T-helper 2 cell treated with Interferon-gamma antibody and Interleukin-4, amounts not matched to agents 5 μg/mL and 100 μg/mL, for 36 hours (primary cell): Measurements from ENCODE around the gene ZGLP1.
A peak's percentile ranks its signal among the peaks of the same experiment; 100 is the strongest.

Experiments used
- DNase-seq: peaks from one replicate; pipeline ENCODE4 v3.0.0; 2021; ENCODE audit warnings: low spot score
- H3K27ac Mint-ChIP-seq: one replicate; pipeline ENCODE4 v1.8.0; 2021; ENCODE audit warnings: mild to moderate bottlenecking, mixed read lengths
- H3K27me3 Mint-ChIP-seq: one replicate; pipeline ENCODE4 v1.8.0; 2021; ENCODE audit warnings: low read depth, mixed read lengths
- H3K36me3 Mint-ChIP-seq: one replicate; pipeline ENCODE4 v1.8.0; 2021; ENCODE audit warnings: low read depth, mixed read lengths
- H3K4me1 Mint-ChIP-seq: one replicate; pipeline ENCODE4 v1.8.0; 2021; ENCODE audit warnings: low read depth, mixed read lengths
- H3K4me3 Mint-ChIP-seq: one replicate; pipeline ENCODE4 v1.8.0; 2022; ENCODE audit warnings: mild to moderate bottlenecking, moderate library complexity, mixed read lengths
- H3K9me3 Mint-ChIP-seq: one replicate; pipeline ENCODE4 v1.8.0; 2021; ENCODE audit warnings: mixed read lengths

ZGLP1 gene

DNA sequence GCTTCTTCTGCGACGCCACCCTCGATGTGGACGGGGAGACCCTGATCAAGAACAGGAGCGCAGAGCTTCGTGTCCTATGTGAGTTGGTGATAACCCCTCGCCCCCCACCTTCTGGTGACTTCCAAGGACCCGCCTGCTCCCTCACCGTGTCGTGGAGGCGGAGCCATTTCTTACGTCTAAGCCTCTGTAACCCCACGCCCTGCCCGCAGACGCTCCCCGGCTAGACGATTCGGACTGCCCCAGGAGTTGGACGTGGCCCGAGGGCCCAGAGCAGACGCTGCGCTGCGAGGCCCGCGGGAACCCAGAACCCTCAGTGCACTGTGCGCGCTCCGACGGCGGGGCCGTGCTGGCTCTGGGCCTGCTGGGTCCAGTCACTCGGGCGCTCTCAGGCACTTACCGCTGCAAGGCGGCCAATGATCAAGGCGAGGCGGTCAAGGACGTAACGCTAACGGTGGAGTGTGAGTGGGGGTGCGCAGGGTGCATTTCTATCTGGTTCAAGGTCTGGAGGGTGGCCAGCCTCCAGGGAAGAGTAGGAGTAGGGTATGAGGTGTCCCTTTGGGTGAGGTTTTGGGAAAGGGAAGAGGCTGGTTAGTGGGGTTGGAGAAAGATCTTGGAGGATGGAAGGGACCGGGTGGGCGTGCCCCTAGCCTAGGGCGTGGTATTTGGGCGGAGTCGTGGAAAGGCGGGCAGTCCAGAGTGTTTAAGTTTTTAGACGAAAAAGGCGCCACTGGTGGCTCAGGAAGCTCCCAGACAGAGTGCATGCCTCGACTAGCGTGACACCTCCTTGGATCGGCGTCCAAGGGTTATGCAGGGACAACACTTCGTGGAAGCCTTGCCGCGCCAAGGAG lies 16.6 kb downstream of the ZGLP1 start:
- Mint-ChIP-seq H3K4me1 (peaks cover 46% of the 10 kb centered on the region), H3K9me3 (no peaks in the 10 kb centered on the region), H3K27me3 (peaks cover 65% of the 10 kb centered on the region), H3K4me3 (peak overlapping the region; percentile 87), H3K36me3 (no peaks in the 10 kb centered on the region), H3K27ac (peak overlapping the region; percentile 29)
- DNase-seq, result no peak

DNA sequence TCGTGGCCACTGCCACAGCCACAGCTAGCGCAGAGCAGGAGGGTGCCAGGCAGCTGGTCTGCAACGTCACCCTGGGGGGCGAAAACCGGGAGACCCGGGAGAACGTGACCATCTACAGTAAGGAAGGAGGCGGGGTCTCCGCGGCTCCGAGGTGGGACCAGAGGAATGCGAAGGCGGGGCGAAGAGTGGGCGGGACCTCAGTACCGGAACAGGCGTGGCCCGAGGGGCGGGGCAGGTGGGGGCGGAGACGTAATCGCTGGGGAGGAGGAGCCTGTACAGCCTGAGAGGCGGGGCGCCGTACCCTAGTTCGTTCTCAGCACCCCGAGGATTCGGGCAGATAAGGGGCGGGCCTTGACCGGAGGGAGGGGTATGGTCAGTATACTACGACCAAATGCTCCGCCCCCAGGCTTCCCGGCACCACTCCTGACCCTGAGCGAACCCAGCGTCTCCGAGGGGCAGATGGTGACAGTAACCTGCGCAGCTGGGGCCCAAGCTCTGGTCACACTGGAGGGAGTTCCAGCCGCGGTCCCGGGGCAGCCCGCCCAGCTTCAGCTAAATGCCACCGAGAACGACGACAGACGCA lies 17.3 kb downstream of the ZGLP1 start:
- Mint-ChIP-seq H3K4me1 (peaks cover 50% of the 10 kb centered on the region), H3K27me3 (peaks cover 68% of the 10 kb centered on the region), H3K36me3 (no peaks in the 10 kb centered on the region), H3K4me3 (peak overlapping the region; percentile 87), H3K9me3 (no peaks in the 10 kb centered on the region), H3K27ac (peak overlapping the region; percentile 5)
- peak; percentile 78 for DNase-seq

DNA sequence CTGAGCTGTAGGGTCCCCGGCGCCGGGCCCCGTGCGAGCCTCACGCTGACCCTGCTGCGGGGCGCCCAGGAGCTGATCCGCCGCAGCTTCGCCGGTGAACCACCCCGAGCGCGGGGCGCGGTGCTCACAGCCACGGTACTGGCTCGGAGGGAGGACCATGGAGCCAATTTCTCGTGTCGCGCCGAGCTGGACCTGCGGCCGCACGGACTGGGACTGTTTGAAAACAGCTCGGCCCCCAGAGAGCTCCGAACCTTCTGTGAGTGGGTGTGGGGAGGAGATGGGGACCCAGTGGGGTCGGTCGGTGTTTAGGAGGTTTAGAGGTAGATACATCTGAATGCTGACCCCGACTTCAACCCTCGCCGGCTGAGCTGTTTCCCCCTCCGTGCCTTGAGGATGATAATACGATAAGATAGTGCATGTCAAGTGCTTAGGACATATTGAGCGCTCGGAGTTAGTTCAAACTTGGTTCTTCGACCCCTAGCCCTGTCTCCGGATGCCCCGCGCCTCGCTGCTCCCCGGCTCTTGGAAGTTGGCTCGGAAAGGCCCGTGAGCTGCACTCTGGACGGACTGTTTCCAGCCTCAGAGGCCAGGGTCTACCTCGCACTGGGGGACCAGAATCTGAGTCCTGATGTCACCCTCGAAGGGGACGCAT lies 17.9 kb downstream of the ZGLP1 start:
- peaks cover 55% of the 10 kb centered on the region for H3K4me1 Mint-ChIP-seq

DNA sequence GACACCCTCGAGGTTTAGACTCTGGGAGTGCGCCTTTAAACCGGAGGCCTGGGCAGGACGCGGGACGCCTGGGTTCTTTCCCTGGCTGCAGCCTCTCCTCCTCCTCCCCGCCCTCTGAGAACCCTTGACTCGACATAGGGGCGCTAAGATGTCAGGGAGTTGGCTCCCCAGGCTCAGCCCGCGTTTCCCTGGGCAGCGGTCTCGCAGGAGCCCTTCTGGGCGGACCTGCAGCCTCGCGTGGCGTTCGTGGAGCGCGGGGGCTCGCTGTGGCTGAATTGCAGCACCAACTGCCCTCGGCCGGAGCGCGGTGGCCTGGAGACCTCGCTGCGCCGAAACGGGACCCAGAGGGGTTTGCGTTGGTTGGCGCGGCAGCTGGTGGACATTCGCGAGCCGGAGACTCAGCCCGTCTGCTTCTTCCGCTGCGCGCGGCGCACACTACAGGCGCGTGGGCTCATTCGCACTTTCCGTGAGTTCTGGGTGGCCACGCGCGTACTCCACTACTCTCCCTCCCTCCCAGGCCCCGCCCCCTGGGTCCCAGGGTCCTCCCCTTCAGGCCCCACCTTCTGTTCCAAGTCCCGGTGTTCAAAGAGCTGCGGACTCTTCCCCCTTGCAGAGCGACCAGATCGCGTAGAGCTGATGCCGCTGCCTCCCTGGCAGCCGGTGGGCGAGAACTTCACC lies 18.6 kb downstream of the ZGLP1 start:
- Mint-ChIP-seq H3K36me3 (peaks cover 4% of the 10 kb centered on the region), H3K4me1 (peaks cover 60% of the 10 kb centered on the region), H3K4me3 (peak overlapping the region; percentile 87), H3K27ac (no peak overlapping the region), H3K27me3 (peaks cover 66% of the 10 kb centered on the region), H3K9me3 (no peaks in the 10 kb centered on the region)
- DNase-seq, result peak; percentile 54

More for the DNA sequence above, 17.9 kb downstream of the ZGLP1 start:
- Mint-ChIP-seq H3K36me3 (no peaks in the 10 kb centered on the region), H3K27me3 (peaks cover 67% of the 10 kb centered on the region), H3K4me3 (peak overlapping the region; percentile 87), H3K27ac (peak overlapping the region; percentile 5), H3K9me3 (no peaks in the 10 kb centered on the region)
- peak; percentile 12 for DNase-seq

DNA sequence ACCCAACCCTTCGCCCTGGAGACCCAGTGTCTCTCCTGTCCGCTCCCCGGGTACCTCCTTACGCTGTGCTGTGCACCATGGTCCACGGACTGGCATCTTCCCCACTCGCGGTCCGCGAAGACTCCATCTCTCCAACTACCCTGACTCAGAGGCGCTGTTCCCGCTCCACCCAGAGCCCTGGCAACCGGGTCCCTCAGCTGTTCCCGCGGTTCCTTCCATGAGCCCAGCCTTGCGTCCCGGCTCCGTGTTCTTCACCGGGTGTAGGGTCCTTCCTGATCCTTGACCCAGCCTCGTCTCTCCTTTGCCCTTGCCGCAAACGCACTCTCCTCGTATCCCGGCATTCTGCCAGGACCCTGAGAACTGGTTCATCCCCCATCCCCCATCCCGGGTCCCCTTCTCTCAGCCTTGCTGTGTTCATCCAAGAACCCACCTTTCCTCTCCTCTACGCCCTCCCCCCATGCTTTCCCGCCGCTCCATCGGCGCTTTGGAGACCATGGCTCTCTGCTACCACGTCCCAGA lies 19.2 kb downstream of the ZGLP1 start:
- H3K27ac Mint-ChIP-seq, result peak overlapping the region; percentile 77
- peaks cover 61% of the 10 kb centered on the region for H3K27me3 Mint-ChIP-seq

DNA sequence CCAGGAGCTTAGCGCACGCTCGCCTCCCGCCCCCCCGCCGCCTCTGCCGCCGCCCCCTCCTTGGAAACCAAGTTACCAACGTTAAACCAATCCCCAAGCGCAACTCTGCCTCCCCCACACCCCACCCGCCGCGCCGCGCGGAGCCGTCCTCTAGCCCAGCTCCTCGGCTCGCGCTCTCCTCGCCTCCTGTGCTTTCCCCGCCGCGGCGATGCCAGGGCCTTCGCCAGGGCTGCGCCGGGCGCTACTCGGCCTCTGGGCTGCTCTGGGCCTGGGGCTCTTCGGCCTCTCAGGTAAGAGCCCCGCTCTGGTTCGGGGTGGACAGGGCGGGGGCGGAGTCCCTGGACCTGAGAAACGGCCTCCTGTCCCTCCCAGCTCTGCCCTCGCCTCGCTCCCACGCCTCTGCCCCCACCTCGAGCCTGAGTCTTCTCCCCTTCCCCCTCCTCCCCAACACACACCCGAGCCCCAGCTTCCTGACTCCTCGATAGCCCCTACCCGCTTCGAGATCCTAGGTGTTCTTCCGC lies 19.7 kb downstream of the ZGLP1 start, which contains the start of gene ICAM5:
TSS of gene ICAM5 (plus strand) at position 117 of the 521 bp plus-strand sequence. CDS start at position 209, 92 bp downstream.
- Mint-ChIP-seq H3K36me3 (peaks cover 11% of the 10 kb centered on the region), H3K27ac (peak within 1 kb of the TSS; percentile 77), H3K4me1 (peaks cover 61% of the 10 kb centered on the region), H3K4me3 (peak within 1 kb of the TSS; percentile 87), H3K27me3 (peaks cover 58% of the 10 kb centered on the region), H3K9me3 (no peaks in the 10 kb centered on the region)
- peak; percentile 35 for DNase-seq

More for the DNA sequence above, 19.2 kb downstream of the ZGLP1 start:
- H3K9me3 Mint-ChIP-seq, result no peaks in the 10 kb centered on the region
- DNase-seq, result no peak
- H3K36me3 Mint-ChIP-seq, result peaks cover 6% of the 10 kb centered on the region
- H3K4me1 Mint-ChIP-seq, result peaks cover 58% of the 10 kb centered on the region
- peak overlapping the region; percentile 87 for H3K4me3 Mint-ChIP-seq

DNA sequence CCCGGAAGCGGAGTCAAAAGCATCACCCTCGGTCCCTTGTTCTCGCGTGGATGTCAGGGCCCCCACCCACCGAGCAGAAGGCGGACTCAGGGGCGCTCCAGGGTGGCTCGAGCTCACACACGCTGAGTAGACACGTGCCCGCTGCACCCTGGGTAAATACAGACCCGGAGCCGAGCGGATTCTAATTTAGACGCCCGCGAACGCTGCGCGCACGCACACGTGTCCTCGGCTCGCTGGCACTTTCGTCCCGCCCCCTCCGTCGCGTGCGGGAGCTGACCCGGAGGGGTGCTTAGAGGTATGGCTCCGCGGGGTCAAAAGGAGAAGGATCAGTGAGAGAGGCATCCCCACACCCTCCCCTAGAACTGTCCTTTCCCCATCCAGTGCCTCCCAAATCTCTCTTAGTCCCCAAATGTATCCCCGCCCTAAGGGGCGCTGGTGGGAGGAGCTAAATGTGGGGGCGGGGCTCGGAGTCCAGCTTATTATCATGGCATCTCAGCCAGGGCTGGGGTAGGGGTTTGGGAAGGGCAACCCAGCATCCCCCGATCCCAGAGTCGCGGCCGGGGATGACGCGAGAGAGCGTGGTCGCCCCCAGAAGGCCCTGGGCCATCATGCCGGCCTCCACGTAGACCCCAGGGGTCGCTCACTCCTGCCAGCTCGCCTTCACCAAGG lies 20.3 kb downstream of the ZGLP1 start:
- Mint-ChIP-seq H3K36me3 (peaks cover 15% of the 10 kb centered on the region), H3K27ac (peak overlapping the region; percentile 69), H3K27me3 (peaks cover 52% of the 10 kb centered on the region), H3K4me3 (peak overlapping the region; percentile 87), H3K4me1 (peaks cover 58% of the 10 kb centered on the region), H3K9me3 (no peaks in the 10 kb centered on the region)
- DNase-seq, result peak; percentile 64

DNA sequence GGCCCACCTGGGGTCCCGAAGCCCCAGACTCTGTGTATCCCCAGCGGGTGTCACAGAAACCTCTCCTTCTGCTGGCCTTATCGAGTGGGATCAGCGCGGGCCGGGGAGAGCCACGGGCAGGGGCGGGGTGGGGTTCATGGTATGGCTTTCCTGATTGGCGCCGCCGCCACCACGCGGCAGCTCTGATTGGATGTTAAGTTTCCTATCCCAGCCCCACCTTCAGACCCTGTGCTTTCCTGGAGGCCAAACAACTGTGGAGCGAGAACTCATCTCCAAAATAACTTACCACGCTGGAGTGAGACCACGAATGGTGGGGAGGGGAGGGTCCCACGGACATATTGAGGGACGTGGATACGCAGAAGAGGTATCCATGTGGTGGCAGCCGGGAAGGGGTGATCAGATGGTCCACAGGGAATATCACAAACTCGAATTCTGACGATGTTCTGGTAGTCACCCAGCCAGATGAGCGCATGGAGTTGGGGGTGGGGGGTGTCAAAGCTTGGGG lies 20.9 kb downstream of the ZGLP1 start:
- peaks cover 58% of the 10 kb centered on the region for H3K4me1 Mint-ChIP-seq
- H3K9me3 Mint-ChIP-seq, result no peaks in the 10 kb centered on the region
- H3K36me3 Mint-ChIP-seq, result peaks cover 17% of the 10 kb centered on the region
- DNase-seq, result peak; percentile 49
- peaks cover 48% of the 10 kb centered on the region for H3K27me3 Mint-ChIP-seq
- peak overlapping the region; percentile 69 for H3K27ac Mint-ChIP-seq
- peak overlapping the region; percentile 87 for H3K4me3 Mint-ChIP-seq

DNA sequence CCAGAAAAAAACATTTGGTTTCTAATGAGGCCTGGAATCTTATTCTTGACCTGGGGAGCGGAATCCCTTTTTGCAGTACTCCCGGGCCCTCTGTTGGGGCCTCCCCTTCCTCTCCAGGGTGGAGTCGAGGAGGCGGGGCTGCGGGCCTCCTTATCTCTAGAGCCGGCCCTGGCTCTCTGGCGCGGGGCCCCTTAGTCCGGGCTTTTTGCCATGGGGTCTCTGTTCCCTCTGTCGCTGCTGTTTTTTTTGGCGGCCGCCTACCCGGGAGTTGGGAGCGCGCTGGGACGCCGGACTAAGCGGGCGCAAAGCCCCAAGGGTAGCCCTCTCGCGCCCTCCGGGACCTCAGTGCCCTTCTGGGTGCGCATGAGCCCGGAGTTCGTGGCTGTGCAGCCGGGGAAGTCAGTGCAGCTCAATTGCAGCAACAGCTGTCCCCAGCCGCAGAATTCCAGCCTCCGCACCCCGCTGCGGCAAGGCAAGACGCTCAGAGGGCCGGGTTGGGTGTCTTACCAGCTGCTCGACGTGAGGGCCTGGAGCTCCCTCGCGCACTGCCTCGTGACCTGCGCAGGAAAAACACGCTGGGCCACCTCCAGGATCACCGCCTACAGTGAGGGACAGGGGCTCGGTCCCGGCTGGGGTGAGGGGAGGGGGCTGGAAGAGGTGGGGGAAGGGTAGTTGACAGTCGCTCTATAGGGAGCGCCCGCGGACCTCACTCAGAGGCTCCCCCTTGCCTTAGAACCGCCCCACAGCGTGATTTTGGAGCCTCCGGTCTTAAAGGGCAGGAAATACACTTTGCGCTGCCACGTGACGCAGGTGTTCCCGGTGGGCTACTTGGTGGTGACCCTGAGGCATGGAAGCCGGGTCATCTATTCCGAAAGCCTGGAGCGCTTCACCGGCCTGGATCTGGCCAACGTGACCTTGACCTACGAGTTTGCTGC lies 22.5 kb downstream of the ZGLP1 start, which contains the start of gene ICAM4:
TSS of gene ICAM4 (plus strand) at position 153 of the 935 bp plus-strand sequence. CDS start at position 211, 58 bp downstream.
- H3K9me3 Mint-ChIP-seq, result no peaks in the 10 kb centered on the region
- peak; percentile 52 for DNase-seq
- peaks cover 22% of the 10 kb centered on the region for H3K36me3 Mint-ChIP-seq
- peaks cover 31% of the 10 kb centered on the region for H3K27me3 Mint-ChIP-seq
- H3K4me3 Mint-ChIP-seq, result peak within 1 kb of the TSS; percentile 71
- H3K4me1 Mint-ChIP-seq, result peaks cover 48% of the 10 kb centered on the region
- peak within 1 kb of the TSS; percentile 68 for H3K27ac Mint-ChIP-seq

DNA sequence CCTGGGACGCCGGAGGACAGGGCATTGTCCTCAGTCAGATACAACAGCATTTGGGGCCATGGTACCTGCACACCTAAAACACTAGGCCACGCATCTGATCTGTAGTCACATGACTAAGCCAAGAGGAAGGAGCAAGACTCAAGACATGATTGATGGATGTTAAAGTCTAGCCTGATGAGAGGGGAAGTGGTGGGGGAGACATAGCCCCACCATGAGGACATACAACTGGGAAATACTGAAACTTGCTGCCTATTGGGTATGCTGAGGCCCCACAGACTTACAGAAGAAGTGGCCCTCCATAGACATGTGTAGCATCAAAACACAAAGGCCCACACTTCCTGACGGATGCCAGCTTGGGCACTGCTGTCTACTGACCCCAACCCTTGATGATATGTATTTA lies 24.2 kb downstream of the ZGLP1 start:
- peaks cover 26% of the 10 kb centered on the region for H3K36me3 Mint-ChIP-seq

DNA sequence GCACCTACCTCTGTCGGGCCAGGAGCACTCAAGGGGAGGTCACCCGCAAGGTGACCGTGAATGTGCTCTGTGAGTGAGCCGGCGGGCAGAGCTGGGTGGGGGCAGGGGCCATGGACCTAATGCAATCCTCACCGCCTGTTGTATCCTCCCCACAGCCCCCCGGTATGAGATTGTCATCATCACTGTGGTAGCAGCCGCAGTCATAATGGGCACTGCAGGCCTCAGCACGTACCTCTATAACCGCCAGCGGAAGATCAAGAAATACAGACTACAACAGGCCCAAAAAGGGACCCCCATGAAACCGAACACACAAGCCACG lies 24.7 kb downstream of the ZGLP1 start:
- no peak for DNase-seq
- Mint-ChIP-seq H3K36me3 (peaks cover 28% of the 10 kb centered on the region), H3K27ac (peak overlapping the region; percentile 27), H3K9me3 (no peaks in the 10 kb centered on the region), H3K27me3 (peaks cover 11% of the 10 kb centered on the region), H3K4me3 (no peak overlapping the region), H3K4me1 (peaks cover 35% of the 10 kb centered on the region)

More for the DNA sequence above, 24.2 kb downstream of the ZGLP1 start:
- DNase-seq, result no peak
- H3K27me3 Mint-ChIP-seq, result peaks cover 16% of the 10 kb centered on the region
- peaks cover 37% of the 10 kb centered on the region for H3K4me1 Mint-ChIP-seq
- H3K9me3 Mint-ChIP-seq, result no peaks in the 10 kb centered on the region
- peak overlapping the region; percentile 27 for H3K27ac Mint-ChIP-seq
- H3K4me3 Mint-ChIP-seq, result no peak overlapping the region
